Sigmoid colon (tissue), 4 donors: ENCODE data around the gene TMEM179.

Experiments used
- EP300 ChIP-seq, 4 donors: sonication (generic); formaldehyde crosslinking; IDR thresholded peaks; one replicate each; pipeline ENCODE4 v1.6.1; 2017; ENCODE audit warnings: antibody characterized with exemption in 4 of 4
- POLR2A ChIP-seq, 2 donors: fragments of 450-650 bp; IDR thresholded peaks; one replicate each; pipeline ENCODE4 v1.6.1; 2016; ENCODE audit warnings: antibody characterized with exemption in 2 of 2, mild to moderate bottlenecking in 2 of 2, moderate library complexity in 2 of 2
- TF ChIP-seq, protein P1 (sequence below), 4 experiments: fragments of 450-650 bp in 3 of 4; fragments of 200-600 bp in 1 of 4; IDR thresholded peaks; one replicate each; pipeline ENCODE4 v1.5.1; 2016 to 2019; ENCODE audit warnings: antibody characterized with exemption in 4 of 4, mild to moderate bottlenecking in 3 of 4, moderate library complexity in 2 of 4

DNA sequence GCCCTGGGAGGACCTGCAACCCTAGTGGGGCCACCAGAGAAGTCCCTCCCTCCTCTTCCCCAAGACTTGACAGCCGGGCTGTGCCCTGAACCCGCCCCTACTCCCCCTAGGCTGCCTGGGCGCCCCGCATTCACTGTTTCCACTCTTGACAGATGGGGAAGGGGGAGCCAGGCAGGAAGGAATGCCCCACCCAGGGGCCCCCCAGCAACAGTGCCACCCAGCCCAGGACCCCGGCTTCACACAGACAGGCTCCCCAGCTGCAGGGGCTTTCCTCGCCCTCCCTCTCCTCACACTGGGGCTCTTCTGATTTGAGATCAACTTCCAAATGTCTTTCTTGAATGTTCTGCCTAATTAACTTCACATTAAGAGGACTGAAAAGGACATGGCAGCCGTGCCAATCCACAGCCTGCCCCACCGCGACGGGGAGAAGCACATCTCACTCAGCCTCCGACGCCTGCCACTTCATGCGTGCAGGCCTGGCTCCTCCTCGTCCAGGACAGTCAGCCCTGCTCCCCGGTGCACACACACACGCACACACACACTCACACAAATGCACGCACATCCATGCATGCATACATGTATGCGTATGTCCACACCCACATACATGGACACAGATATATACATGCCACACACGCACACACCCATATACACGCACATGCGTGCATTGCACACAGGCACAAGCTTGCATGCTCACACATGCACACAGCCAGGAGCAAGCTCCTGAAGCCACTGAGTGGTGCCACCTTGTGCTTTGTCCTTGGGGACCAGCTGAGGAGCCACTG, 44.6 kb downstream of the TMEM179 start:
- no peak for TF ChIP-seq EP300 (IDR thresholded peaks at IDR 0.05)
- TF ChIP-seq, protein P1, sequence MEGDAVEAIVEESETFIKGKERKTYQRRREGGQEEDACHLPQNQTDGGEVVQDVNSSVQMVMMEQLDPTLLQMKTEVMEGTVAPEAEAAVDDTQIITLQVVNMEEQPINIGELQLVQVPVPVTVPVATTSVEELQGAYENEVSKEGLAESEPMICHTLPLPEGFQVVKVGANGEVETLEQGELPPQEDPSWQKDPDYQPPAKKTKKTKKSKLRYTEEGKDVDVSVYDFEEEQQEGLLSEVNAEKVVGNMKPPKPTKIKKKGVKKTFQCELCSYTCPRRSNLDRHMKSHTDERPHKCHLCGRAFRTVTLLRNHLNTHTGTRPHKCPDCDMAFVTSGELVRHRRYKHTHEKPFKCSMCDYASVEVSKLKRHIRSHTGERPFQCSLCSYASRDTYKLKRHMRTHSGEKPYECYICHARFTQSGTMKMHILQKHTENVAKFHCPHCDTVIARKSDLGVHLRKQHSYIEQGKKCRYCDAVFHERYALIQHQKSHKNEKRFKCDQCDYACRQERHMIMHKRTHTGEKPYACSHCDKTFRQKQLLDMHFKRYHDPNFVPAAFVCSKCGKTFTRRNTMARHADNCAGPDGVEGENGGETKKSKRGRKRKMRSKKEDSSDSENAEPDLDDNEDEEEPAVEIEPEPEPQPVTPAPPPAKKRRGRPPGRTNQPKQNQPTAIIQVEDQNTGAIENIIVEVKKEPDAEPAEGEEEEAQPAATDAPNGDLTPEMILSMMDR (IDR thresholded peaks at IDR 0.05) = no peak
- no peak for TF ChIP-seq POLR2A (IDR thresholded peaks at IDR 0.05)
